Activated naive CD4-positive, alpha-beta T cell treated with anti-CD3 and anti-CD28 coated beads for 36 hours (primary cell): Measurements from ENCODE around the gene C10orf95. TPM values are rescaled to one million over a fixed set of nuclear protein-coding genes. Genes with fewer than 3 reads are reported as not detected.

Experiments used
- CTCF ChIA-PET: fragments of 350-600 bp; sonication (Branson Sonifier 250); formaldehyde crosslinking; loops from one replicate; lab custom pipeline; 2021; ENCODE audit warnings: antibody characterized with exemption; lab: Charles Lee
- DNase-seq: peaks from one replicate; pipeline ENCODE4 v3.0.0-alpha.2; 2020
- H3K27ac Mint-ChIP-seq: one replicate; pipeline ENCODE4 v1.8.0; 2021; ENCODE audit warnings: mild to moderate bottlenecking, mixed read lengths
- H3K27me3 Mint-ChIP-seq: one replicate; pipeline ENCODE4 v1.8.0; 2021; ENCODE audit warnings: low read depth, mixed read lengths
- H3K36me3 Mint-ChIP-seq: one replicate; pipeline ENCODE4 v1.8.0; 2021; ENCODE audit warnings: low read depth, mixed read lengths
- H3K4me1 Mint-ChIP-seq: one replicate; pipeline ENCODE4 v1.8.0; 2021; ENCODE audit warnings: low read depth, mixed read lengths
- H3K4me3 Mint-ChIP-seq: one replicate; pipeline ENCODE4 v1.8.0; 2021; ENCODE audit warnings: mild to moderate bottlenecking, moderate library complexity, mixed read lengths
- H3K9me3 Mint-ChIP-seq: one replicate; pipeline ENCODE4 v1.8.0; 2021; ENCODE audit warnings: mixed read lengths
- intact Hi-C: fragments of 100-400 bp; cut with micrococcal nuclease; formaldehyde crosslinking; loops from one replicate; pipeline ENCODE4 v1.15.1; 2023
- total RNA-seq, 2 experiments: library from RNA; stranded (reverse); gene quantifications; one replicate each; pipeline ENCODE4 v1.2.3, GENCODE V29; 2021

C10orf95 gene
- total RNA-seq, 2 experiments from 2014 or later = 0.14 to 0.15 TPM

DNA sequence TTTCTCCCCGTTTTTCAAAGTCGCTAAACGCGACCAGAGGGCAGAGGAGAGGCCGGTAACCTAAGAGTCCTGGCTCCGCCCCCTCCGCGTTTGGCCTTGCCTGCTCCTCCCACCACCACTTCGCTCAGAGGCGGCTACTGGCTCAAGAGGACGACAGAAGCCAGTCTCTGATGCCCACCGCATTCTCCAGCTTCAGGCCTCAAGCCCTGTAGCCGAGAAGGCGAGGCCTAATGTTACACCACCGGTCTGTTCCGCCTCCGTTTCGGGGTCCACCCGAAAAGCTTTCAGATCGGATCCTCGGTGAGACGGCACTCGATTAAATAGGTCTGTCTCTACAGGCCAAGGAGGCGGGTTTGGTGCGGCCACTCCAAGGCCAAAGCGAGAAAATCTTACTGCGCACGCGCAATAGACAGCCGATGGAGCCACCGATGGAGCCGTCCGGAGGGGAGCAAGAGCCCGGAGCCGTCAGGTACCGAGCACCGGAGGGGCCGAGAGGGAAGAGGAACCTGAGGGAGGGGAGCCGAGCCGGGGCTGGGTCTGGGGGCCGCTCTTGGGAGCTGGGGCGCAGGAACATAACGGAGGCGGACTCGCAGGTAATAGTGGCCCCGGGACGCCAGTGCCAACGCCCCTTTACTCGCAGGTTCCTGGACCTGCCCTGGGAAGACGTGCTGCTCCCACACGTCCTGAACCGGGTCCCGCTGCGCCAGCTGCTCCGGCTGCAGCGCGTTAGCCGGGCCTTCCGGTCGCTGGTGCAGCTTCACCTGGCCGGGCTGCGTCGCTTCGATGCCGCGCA, 30.4 kb downstream of the C10orf95 start, which contains the start of gene FBXL15:
FBXL15 (plus strand) TSS at position 123 of the 793 bp plus-strand sequence; CDS start at position 417, 294 bp downstream.
- intact Hi-C loops = loop anchor here (1.0 to 5.0 kb wide), 10 partner anchors 11 to 604 kb away; partner anchors contain the start of genes ACTR1A, CUEDC2 and OGA
- CTCF ChIA-PET = interaction anchor here (0.7 to 6.1 kb wide), 14 partner anchors 9 to 194 kb away, joined by 3 to 49 read pairs (median 8); partner anchors contain the start of genes C10orf95 and NFKB2
- H3K27ac Mint-ChIP-seq = peak within 1 kb of the TSS; percentile 91
- H3K27me3 Mint-ChIP-seq = peaks cover 21% of the 10 kb centered on the region
- H3K9me3 Mint-ChIP-seq = no peaks in the 10 kb centered on the region
- DNase-seq = peak; percentile 98
- peaks cover 1% of the 10 kb centered on the region for H3K36me3 Mint-ChIP-seq
- peaks cover 30% of the 10 kb centered on the region for H3K4me1 Mint-ChIP-seq
- peak within 1 kb of the TSS; percentile 95 for H3K4me3 Mint-ChIP-seq

DNA sequence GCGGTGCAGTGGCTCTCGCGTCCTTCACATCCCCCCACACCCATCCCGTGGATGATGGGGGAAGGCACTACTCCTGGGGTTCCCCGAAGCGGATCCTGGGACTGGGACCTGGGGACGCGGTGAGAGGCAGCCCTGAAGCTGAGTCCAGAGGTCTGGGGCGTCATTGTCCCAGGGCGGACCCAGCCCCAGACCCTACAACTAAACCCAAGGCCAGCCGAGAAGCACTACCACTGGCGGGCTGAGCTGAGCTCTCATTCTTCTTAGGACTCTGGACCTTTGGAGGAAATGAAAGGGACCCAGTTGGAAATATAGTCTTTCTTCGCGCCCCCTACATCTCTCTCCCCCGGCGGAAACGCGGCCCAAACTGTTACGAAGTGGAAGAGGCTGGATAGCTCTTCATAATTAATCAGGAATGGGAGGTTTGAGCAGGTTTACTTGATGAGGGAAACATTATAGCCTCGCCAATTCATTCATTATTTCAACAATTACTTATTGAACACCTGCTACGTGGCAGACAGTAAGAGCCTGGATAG, 31.1 kb downstream of the C10orf95 start:
- intact Hi-C loops = loop anchor here (5.0 kb wide), 1 partner anchor 603 kb away; the partner anchor contains the start of gene OGA
- CTCF ChIA-PET = interaction anchor here (0.7 to 5.3 kb wide), 12 partner anchors 8 to 193 kb away, joined by 3 to 49 read pairs (median 6); partner anchors contain the start of genes C10orf95 and NFKB2
- H3K9me3 Mint-ChIP-seq = no peaks in the 10 kb centered on the region
- no peak for DNase-seq
- peaks cover 30% of the 10 kb centered on the region for H3K4me1 Mint-ChIP-seq
- peaks cover 25% of the 10 kb centered on the region for H3K27me3 Mint-ChIP-seq
- peaks cover 1% of the 10 kb centered on the region for H3K36me3 Mint-ChIP-seq
- H3K27ac Mint-ChIP-seq = peak overlapping the region; percentile 91
- H3K4me3 Mint-ChIP-seq = peak overlapping the region; percentile 95

GRCh38 chr10:102419269-102420180, 31.8 kb downstream of the C10orf95 start:
- CTCF ChIA-PET = interaction anchor here (0.7 to 5.3 kb wide), 12 partner anchors 8 to 192 kb away, joined by 3 to 49 read pairs (median 6); partner anchors contain the start of genes C10orf95 and NFKB2
- Mint-ChIP-seq H3K4me3 (peak overlapping the region; percentile 95), H3K4me1 (peaks cover 30% of the 10 kb centered on the region), H3K27ac (no peak overlapping the region), H3K9me3 (no peaks in the 10 kb centered on the region), H3K27me3 (peaks cover 25% of the 10 kb centered on the region), H3K36me3 (peaks cover 1% of the 10 kb centered on the region)
- intact Hi-C loops = loop anchor here (5.0 kb wide), 1 partner anchor 602 kb away; the partner anchor contains the start of gene OGA
- DNase-seq = peak; percentile 72

DNA sequence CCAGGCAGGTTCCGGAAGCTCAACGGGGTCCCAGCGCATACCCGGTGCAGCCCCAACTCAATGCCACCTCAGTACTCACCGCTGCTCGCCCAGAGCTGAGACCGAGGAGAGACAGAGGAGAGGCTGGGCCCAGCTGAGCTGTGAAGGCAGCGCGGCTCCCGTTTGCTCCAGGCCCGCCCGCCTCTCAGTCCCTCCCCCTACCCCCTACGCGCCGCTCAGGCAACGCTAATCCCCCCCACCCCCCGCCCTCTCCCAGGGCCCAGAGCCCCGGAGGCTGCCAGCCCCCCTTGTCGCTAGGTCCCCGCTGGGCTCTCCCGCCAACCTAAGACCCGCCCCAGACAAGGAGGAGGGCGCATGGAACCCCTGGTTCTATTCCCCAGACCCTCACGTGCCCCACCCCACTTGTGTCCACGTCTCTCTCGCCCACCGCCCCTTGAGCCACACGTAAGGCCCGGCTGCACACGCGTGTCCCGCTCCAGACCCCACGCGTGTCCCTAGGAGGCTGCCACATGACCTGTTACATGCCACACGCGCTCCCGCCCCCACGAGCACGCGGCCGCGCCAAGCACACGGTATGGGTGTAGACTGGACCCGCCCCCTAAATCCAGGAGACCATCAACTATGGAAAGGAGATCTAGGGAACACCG, 32.6 kb downstream of the C10orf95 start, which contains the start of gene PSD:
PSD (minus strand) TSS at position 164 of the 647 bp plus-strand sequence. CDS start 1,747 bp downstream, outside the sequence.
- peaks cover 30% of the 10 kb centered on the region for H3K4me1 Mint-ChIP-seq
- H3K9me3 Mint-ChIP-seq = no peaks in the 10 kb centered on the region
- peak within 1 kb of the TSS; percentile 95 for H3K4me3 Mint-ChIP-seq
- intact Hi-C loops = no loop called here
- H3K27ac Mint-ChIP-seq = no peak within 1 kb of the TSS
- no peak for DNase-seq
- peaks cover 27% of the 10 kb centered on the region for H3K27me3 Mint-ChIP-seq
- peaks cover 1% of the 10 kb centered on the region for H3K36me3 Mint-ChIP-seq
- CTCF ChIA-PET = no interaction called here

GRCh38 chr10:102416695-102417094, 34.6 kb downstream of the C10orf95 start:
- H3K27me3 Mint-ChIP-seq = peaks cover 27% of the 10 kb centered on the region
- H3K27ac Mint-ChIP-seq = no peak overlapping the region
- intact Hi-C loops = no loop called here
- H3K36me3 Mint-ChIP-seq = peaks cover 1% of the 10 kb centered on the region
- no peaks in the 10 kb centered on the region for H3K9me3 Mint-ChIP-seq
- DNase-seq = no peak
- no peak overlapping the region for H3K4me3 Mint-ChIP-seq
- peaks cover 25% of the 10 kb centered on the region for H3K4me1 Mint-ChIP-seq
- CTCF ChIA-PET = no interaction called here

- Mint-ChIP-seq H3K36me3 (peaks cover 1% of the 10 kb centered on the region), H3K9me3 (no peaks in the 10 kb centered on the region), H3K27ac (no peak overlapping the region), H3K4me3 (no peak overlapping the region), H3K4me1 (peaks cover 28% of the 10 kb centered on the region), H3K27me3 (peaks cover 27% of the 10 kb centered on the region)
- no peak for DNase-seq
- CTCF ChIA-PET = interaction anchor here (1.4 kb wide), 1 partner anchor 16 kb away, joined by 3 read pairs; no protein-coding TSS in a partner anchor
- intact Hi-C loops = no loop called here
These were observed 35.1 kb downstream of the C10orf95 start for GRCh38 chr10:102416283-102416682.

DNA sequence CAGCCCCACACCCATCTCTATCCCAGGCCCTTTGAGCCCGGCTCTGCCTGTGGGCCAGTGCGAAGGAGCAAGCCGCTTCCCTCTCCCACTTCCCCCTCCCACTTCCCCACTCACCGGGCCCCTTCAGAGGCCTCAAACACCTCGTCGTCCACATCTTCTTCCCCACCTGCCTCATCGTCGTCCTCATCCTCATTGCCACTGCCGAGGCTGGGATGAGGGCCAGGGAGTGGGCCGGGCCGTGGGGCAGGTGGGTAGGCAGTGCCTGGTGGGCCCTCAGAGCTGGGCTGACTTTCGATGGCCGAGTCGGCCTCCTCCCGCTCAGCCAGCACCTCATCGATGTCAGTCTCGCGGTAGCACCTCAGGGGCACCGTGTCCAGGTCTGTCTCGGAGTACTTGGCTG, 36.6 kb downstream of the C10orf95 start:
- DNase-seq = no peak
- Mint-ChIP-seq H3K9me3 (no peaks in the 10 kb centered on the region), H3K4me3 (no peak overlapping the region), H3K4me1 (peaks cover 26% of the 10 kb centered on the region), H3K36me3 (no peaks in the 10 kb centered on the region), H3K27me3 (peaks cover 27% of the 10 kb centered on the region), H3K27ac (no peak overlapping the region)
- CTCF ChIA-PET = interaction anchor here (1.4 kb wide), 1 partner anchor 15 kb away, joined by 3 read pairs; no protein-coding TSS in a partner anchor
- intact Hi-C loops = no loop called here

DNA sequence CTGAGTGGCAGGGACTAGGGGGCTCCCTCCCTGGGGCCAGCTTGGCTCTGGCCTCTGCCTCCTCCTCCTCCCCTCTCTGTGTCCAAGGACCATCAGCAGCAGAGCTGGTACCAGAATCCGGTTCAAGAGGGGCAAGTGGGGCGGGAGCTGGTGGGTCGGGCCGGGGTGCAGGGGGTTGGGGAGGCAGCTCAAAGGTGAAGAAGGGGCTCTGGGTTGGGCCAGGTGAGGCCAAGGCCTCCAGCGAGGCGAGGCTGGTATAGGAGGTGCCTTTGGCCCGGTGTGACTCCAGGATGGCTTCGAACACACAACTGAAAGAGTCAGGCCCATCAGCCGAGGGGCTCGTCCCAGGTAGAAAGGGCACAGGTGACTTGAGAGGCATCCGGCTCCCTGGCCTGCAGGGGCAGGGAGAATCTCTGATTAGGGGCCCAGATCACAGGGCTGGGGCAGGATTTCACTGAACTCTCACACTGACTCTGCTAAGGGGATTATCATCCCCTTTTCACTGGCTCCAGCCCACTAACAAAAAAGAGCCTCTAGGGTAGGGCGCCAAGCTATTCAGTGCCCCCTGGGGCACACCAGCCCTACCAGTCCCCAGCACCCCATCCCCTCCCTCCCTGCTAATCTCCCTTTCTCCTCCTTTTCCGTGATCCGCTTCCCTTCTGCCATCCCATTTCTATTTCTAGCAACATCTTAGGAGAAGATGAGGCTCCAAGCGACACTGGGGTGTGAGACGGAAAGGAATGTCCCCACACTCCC, 37.4 kb downstream of the C10orf95 start:
- no peak for DNase-seq
- H3K36me3 Mint-ChIP-seq = no peaks in the 10 kb centered on the region
- CTCF ChIA-PET = interaction anchor here (3.2 kb wide), 1 partner anchor 15 kb away, joined by 25 read pairs; no protein-coding TSS in a partner anchor
- H3K27ac Mint-ChIP-seq = no peak overlapping the region
- peaks cover 24% of the 10 kb centered on the region for H3K27me3 Mint-ChIP-seq
- intact Hi-C loops = no loop called here
- no peaks in the 10 kb centered on the region for H3K9me3 Mint-ChIP-seq
- H3K4me3 Mint-ChIP-seq = no peak overlapping the region
- peaks cover 23% of the 10 kb centered on the region for H3K4me1 Mint-ChIP-seq

GRCh38 chr10:102413053-102413705, 38.2 kb downstream of the C10orf95 start:
- CTCF ChIA-PET = interaction anchor here (1.0 to 3.2 kb wide), 2 partner anchors 10 to 15 kb away, joined by 8 to 25 read pairs; no protein-coding TSS in a partner anchor
- no peak overlapping the region for H3K27ac Mint-ChIP-seq
- H3K4me1 Mint-ChIP-seq = peaks cover 24% of the 10 kb centered on the region
- no peak overlapping the region for H3K4me3 Mint-ChIP-seq
- H3K27me3 Mint-ChIP-seq = peaks cover 19% of the 10 kb centered on the region
- peak; percentile 64 for DNase-seq
- H3K36me3 Mint-ChIP-seq = no peaks in the 10 kb centered on the region
- H3K9me3 Mint-ChIP-seq = no peaks in the 10 kb centered on the region
- intact Hi-C loops = no loop called here

DNA sequence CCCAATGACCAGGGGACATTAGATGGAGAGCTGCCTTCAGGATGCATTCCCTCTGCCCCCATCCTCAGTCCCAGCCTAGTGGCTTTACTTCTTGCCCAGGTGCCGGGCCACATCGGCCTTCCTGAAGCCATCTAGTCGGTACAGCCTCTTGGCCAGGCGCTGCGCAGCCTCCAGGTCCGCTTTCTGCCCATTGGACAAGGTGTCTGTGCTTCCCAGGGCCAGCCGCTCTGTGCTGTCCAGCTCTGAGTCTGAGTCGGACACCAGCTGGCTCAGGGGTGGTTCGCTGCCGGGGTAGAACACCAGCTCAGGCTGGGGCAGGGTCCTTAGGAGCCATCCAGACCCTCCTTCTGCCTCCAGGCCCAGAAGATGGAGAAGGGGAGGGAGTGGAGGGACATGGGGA, 39.0 kb downstream of the C10orf95 start:
- intact Hi-C loops = no loop called here
- CTCF ChIA-PET = interaction anchor here (0.6 to 3.2 kb wide), 7 partner anchors 9 to 243 kb away, joined by 3 to 25 read pairs (median 8); partner anchors contain the start of gene FBXL15
- Mint-ChIP-seq H3K27ac (no peak overlapping the region), H3K27me3 (peaks cover 13% of the 10 kb centered on the region), H3K9me3 (no peaks in the 10 kb centered on the region), H3K4me1 (peaks cover 28% of the 10 kb centered on the region), H3K36me3 (no peaks in the 10 kb centered on the region), H3K4me3 (no peak overlapping the region)
- no peak for DNase-seq
